TTC549 (cell line): ENCODE results near the gene WDR11.
A peak's percentile ranks its signal among the peaks of the same experiment; 100 is the strongest.
"Not testable (repeated sequence)": the region's sequence is repeated elsewhere in the genome, so short reads cannot be mapped to it uniquely, and the experiment has no call there.

Experiments used
- FAIRE-seq: peaks from 2 replicates; lab custom pipeline; 2012; peaks lifted over from hg19 to GRCh38; lab: Jason Lieb, UNC

WDR11 gene

DNA sequence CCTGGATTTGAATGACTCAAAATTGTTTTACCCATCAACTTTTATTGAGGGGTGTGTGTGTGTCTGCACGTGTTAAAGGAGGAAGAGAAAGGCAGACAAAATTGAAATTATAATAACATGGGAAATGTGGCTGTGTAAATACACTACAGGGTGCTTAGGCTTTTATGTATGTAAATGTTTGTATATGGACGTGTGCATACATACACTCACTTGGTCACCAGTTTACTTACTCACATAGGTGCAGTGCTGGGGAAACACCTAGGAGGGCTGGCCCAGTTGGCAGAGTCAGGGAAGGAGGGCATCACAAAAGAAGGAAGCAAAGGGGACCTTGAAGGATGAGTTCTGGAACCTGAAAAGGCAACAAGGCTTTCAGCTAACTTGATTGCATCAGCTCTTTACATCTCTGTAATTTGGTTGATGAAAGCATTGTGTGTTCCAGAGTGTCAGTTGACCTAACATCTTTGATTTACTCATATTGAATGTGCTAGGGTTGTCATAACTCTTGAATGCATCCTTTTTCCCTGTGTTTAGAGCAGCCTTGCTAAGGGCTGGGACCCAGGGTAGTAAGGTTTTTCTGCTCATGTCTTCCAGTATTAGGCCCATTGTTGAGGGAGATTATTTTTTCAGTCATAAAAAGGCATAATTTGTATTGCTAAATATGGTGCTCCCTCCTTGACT is 10.2 kb downstream of the WDR11 start:
- FAIRE-seq, result no peak

DNA sequence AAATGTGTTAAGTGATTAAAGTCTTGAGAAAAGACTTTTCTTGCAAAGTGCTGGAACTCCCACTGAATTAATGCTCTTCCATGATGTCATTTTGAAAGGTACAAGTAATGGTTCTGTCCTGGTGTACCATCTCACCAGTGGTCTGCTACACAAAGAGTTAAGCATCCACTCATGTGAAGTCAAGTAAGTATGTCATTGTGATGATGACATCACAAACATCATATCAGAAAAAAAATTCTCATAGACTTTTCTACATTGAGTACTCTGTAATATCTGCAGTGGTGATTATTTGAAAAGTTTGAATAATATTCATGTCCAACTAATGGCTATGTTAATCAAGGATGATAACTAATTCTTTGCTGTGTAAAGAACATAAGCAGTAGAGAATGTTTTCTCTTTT is 22.6 kb downstream of the WDR11 start:
- no peak for FAIRE-seq

DNA sequence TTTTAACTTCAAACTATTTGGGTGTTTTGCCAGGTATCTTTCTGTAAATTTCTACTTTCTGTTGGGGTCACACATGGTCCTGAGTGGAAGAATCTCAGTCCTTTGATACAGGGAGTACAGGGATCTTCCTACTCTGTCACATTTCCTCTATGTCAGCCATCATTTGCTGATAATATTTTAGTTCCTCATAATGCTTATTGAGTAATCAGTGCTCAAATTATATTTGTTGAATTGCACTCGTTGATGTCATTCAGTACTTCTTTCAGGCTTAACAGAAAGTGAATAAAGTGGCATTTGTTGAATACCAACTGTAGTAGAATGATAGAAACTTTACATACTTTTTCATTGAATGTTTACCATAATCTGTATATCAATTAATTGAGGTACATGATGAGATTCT is 31.9 kb downstream of the WDR11 start:
- no peak for FAIRE-seq

DNA sequence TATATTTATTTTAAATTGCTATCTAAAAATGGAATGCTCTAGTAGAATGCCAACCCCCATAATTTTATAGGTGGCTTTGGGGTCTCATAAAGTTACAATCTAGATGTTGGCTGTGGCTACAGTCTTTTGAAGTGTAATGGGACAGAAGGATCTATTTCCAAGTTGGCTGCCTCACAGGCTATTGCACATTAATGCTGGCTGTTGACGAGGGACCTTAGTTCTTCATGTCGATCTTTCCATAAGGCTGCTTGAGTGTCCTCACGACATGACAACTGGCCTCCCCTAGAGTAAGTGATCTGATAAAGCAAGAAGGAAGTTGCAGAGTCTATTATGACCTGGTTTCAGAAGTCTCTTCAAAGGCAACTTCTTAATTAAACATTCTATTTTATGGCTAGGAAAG is 36.3 kb downstream of the WDR11 start:
- FAIRE-seq, result no peak

GRCh38 chr10:120891365-120891764 is 40.2 kb downstream of the WDR11 start:
- no peak for FAIRE-seq

GRCh38 chr10:120894556-120894955 is 43.4 kb downstream of the WDR11 start:
- no peak for FAIRE-seq

- no peak for FAIRE-seq
These were observed 46.2 kb downstream of the WDR11 start for GRCh38 chr10:120897343-120897742.

- FAIRE-seq, result no peak
These were observed 54.1 kb downstream of the WDR11 start for GRCh38 chr10:120905268-120905667.

GRCh38 chr10:120917521-120918250 is 66.5 kb downstream of the WDR11 start:
- no peak for FAIRE-seq

DNA sequence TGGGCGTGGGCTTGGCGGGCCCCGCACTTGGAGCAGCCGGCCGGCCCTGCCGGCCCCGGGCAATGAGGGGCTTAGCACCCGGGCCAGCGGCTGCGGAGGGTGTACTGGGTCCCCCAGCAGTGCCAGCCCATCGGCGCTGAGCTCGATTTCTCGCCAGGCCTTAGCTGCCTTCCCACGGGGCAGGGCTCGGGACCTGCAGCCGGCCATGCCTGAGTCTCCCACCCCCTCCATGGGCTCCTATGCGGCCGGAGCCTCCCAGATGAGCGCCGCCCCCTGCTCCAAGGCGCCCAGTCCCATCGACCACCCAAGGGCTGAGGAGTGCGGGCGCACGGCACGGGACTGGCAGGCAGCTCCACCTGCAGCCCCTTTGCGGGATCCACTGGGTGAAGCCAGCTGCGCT is 72.7 kb downstream of the WDR11 start:
- not testable (repeated sequence) for FAIRE-seq

- no peak for FAIRE-seq
These were observed 75.4 kb downstream of the WDR11 start for GRCh38 chr10:120926611-120927010.

- no peak for FAIRE-seq
These were observed 76.2 kb downstream of the WDR11 start for GRCh38 chr10:120927352-120927751.

- no peak for FAIRE-seq
These were observed 78.0 kb downstream of the WDR11 start for GRCh38 chr10:120929166-120929565.

DNA sequence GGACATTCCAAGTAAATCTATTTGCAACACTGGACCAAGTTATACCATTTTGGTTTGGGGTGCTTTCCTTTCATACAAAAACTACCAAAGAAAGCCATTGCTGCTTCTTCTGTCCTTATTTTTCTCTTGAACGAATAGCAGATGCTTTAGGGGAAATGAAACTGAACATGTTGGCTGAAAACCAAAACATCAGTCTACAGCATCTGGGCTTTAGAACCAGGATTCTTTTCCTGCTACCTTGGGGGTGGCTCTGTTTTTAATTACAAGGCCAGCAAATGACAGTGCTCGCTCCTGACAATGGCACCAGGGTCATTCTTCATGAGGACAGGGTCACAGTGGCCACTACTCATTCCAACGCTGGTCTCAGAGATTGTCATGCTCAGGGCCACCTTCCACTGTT is 80.3 kb downstream of the WDR11 start:
- FAIRE-seq, result no peak

- FAIRE-seq, result no peak
These were observed 80.8 kb downstream of the WDR11 start for GRCh38 chr10:120931999-120932398.

GRCh38 chr10:120938822-120939221 is 87.7 kb downstream of the WDR11 start:
- no peak for FAIRE-seq

GRCh38 chr10:120940299-120940900 is 89.2 kb downstream of the WDR11 start:
- FAIRE-seq, result no peak

DNA sequence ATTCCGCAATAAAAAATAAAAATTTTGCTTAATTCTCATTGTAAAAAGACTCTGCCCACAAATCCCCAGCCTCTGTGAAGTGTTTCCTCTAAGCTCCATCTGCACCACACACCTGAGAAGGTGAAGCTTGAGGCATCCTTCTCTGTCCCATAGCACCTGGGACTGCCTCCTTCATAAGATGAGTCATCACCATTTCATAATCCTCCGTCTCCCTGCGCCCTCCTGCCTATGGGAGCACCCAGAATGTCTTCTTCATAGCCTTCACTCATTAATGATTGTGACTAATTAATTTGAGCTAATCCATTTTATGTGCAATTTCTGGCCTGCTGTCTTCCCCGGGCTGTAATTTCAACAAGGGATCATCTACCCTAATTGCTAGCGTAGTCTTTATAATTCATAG is 90.3 kb downstream of the WDR11 start:
- no peak for FAIRE-seq

- FAIRE-seq, result peak; percentile 3
These were observed 91.7 kb downstream of the WDR11 start for GRCh38 chr10:120942806-120943413.

DNA sequence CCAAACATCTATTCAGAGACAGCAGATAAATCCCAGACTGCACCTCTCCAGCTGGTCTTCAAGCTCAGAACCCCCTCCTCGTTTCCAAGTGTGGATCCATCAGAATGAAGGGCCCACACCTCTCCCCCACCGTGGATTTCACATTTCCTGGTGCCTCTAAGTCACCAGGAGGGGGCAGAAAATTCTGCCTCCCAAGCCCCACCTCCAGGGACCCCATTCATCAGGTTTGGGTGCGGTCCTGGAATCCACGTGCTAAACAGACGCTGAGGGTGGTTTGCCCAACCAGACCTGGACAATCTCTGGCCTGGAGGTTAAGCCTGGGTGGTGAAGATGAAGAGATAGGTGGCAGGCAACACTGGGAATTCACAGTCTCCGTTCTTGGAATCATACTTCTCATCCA is 92.4 kb downstream of the WDR11 start:
- no peak for FAIRE-seq

DNA sequence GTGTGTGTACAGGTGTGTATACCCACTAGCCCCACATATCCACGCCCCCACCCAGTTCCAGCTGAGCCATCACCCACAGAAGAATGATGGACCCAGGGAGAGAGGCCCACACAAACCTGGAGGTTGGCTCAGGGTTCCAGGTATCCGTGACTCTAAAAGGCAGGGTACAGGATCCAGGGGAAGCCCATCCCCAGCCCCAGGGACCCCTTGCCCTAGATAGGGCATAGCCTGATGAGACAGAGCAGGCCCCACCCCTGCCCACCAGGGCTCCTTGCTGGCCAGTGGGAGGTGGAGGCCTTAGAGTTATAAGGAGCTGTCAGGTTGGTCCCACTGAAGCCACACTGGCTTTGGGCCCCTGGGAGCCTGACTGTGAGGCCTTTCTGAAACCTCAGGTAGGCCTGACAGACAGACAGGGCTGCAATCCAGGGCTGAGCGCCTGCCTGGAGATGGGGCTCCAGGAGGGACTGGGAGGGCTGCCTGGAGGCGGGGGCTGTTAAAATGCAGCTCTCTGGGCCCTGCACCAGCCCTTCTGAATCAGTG is 93.5 kb downstream of the WDR11 start:
- no peak for FAIRE-seq

GRCh38 chr10:120945182-120945581 is 94.0 kb downstream of the WDR11 start:
- FAIRE-seq, result no peak

DNA sequence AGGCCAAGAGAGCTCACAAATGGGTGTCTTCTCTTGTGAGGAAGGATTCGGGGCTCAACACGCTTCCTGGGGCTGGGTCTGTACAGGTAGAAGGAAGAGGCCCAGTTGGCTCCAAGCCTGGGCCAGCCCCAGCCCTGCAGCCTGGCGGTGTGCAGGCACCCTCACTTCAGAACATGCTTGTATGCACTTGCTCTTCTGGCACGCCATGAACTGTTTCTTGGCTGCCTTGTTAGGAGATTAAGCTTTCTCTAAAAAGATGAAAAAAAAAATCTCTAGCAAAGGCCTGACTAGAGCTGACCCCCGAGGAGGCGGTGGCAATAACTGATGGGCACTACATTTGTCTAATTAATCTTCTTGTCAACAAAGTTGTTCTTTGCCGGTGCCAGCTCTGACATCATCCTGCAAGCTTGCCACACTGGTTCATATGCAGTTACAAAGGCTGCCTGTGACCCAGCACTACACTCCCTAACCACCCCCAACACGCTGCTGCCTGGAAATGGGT is 94.7 kb downstream of the WDR11 start:
- FAIRE-seq, result no peak
